ENCODE data around the gene TTLL7.

The TTLL7 gene

DNA sequence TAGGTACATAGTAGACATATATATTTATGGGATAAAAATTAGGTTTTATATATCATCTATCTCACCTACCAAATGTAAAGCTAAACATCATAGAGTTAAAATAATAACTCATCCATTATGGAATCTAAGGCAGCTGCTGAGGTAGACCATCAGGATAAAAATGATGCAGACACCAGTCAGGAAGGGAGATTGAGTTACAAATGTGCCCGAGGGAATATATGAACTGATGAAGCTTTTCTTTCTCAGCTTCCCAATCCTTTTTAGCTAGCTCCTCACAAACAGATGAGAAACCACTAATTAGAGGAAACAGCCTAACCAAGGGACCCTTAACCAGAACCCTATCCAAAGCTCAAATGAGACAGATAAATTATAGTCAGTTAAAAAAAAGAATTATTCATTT lies 20.9 kb downstream of the TTLL7 start:
- Histone ChIP-seq H3K27me3 (ENCODE audit: insufficient read depth, low read length) (no peaks in the 10 kb centered on the region), H3K27ac (ENCODE audit: low read depth, low read length, poor library complexity, severe bottlenecking) (no peak overlapping the region), H3K79me2 (ENCODE audit: insufficient read depth, low read length) (no peaks in the 10 kb centered on the region), H3K36me3 (ENCODE audit: insufficient read depth, low read length) (no peaks in the 10 kb centered on the region), H3K4me1 (ENCODE audit: insufficient read depth, low read length, severe bottlenecking) (no peaks in the 10 kb centered on the region), H3K9me2 (ENCODE audit: low read depth, low read length) (no peaks in the 10 kb centered on the region; the same call in 1 of the 2 replicates), H3F3A (ENCODE audit: insufficient read depth, low read length) (no peaks in the 10 kb centered on the region), H3K4me2 (ENCODE audit: low read length) (no peak overlapping the region), H3K9ac (ENCODE audit: low read length) (no peak overlapping the region), H4K20me1 (ENCODE audit: insufficient read depth, low read length) (no peaks in the 10 kb centered on the region), H2AFZ (ENCODE audit: low read length) (no peak overlapping the region), H3K9me3 (ENCODE audit: low read length) (no peaks in the 10 kb centered on the region), H3K4me3 (ENCODE audit: low read depth, low read length, poor library complexity, severe bottlenecking) (no peak overlapping the region)
- TF ChIP-seq, protein P1, sequence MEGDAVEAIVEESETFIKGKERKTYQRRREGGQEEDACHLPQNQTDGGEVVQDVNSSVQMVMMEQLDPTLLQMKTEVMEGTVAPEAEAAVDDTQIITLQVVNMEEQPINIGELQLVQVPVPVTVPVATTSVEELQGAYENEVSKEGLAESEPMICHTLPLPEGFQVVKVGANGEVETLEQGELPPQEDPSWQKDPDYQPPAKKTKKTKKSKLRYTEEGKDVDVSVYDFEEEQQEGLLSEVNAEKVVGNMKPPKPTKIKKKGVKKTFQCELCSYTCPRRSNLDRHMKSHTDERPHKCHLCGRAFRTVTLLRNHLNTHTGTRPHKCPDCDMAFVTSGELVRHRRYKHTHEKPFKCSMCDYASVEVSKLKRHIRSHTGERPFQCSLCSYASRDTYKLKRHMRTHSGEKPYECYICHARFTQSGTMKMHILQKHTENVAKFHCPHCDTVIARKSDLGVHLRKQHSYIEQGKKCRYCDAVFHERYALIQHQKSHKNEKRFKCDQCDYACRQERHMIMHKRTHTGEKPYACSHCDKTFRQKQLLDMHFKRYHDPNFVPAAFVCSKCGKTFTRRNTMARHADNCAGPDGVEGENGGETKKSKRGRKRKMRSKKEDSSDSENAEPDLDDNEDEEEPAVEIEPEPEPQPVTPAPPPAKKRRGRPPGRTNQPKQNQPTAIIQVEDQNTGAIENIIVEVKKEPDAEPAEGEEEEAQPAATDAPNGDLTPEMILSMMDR (IDR thresholded peaks at IDR 0.05; ENCODE audit: low read length) = no peak
- no peak for TF ChIP-seq EZH2 (IDR thresholded peaks at IDR 0.05; ENCODE audit: borderline replicate concordance, low read length)

DNA sequence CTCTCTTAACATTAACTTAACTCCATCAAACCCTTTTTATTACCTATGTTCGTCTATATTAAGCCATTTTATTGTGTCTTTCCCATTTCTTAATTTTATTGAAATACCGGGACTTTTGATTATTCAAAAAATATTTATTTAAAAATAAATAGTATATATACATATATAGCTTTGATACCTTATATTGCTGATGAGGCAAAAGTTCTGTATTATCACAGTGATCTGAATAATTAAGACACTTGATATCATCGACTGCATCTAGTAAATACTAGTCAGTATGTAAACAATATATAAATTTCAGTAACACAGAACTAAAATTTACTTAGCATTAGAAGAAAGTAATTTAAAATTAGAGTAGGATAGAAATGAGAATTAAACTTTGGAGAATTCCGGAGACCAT lies 22.0 kb downstream of the TTLL7 start:
- TF ChIP-seq, protein P1 (IDR thresholded peaks at IDR 0.05; ENCODE audit: low read length) = no peak
- TF ChIP-seq EZH2 (IDR thresholded peaks at IDR 0.05; ENCODE audit: borderline replicate concordance, low read length) = no peak
- Histone ChIP-seq H3K79me2 (ENCODE audit: insufficient read depth, low read length) (no peaks in the 10 kb centered on the region), H3K36me3 (ENCODE audit: insufficient read depth, low read length) (no peaks in the 10 kb centered on the region)

DNA sequence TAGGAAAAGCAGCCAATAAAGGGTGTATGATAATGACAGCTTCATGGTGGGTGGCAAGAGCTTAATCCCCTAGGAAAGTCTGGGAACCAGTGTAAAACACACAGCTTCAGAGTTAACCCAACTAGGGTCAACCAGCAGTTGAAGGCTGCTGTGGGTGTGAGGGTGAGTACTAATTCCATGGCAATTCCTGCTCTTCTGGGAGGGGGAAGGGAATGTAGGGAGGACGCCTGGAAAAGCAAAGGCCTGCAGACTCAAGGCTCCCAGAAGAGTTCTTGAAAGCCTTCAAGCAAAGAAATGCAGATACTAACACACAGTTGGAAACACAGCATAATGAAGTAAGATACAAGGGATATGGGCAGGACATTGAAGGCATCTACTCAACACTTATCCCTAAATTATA lies 28.1 kb downstream of the TTLL7 start:
- H3F3A ChIP-seq (ENCODE audit: insufficient read depth, low read length) = no peaks in the 10 kb centered on the region
- H3K4me3 ChIP-seq (ENCODE audit: low read depth, low read length, poor library complexity, severe bottlenecking) = no peak overlapping the region
- no peak overlapping the region for H3K9ac ChIP-seq (ENCODE audit: low read length)
- no peaks in the 10 kb centered on the region for H3K27me3 ChIP-seq (ENCODE audit: insufficient read depth, low read length)
- no peaks in the 10 kb centered on the region for H4K20me1 ChIP-seq (ENCODE audit: insufficient read depth, low read length)
- no peaks in the 10 kb centered on the region for H3K36me3 ChIP-seq (ENCODE audit: insufficient read depth, low read length)
- H3K9me3 ChIP-seq (ENCODE audit: low read length) = no peaks in the 10 kb centered on the region
- H3K9me2 ChIP-seq (ENCODE audit: low read depth, low read length) = no peaks in the 10 kb centered on the region; the same call in 1 of the 2 replicates
- H3K27ac ChIP-seq (ENCODE audit: low read depth, low read length, poor library complexity, severe bottlenecking) = no peak overlapping the region
- no peak overlapping the region for H3K4me2 ChIP-seq (ENCODE audit: low read length)
- no peaks in the 10 kb centered on the region for H3K79me2 ChIP-seq (ENCODE audit: insufficient read depth, low read length)
- no peak for TF ChIP-seq EZH2 (IDR thresholded peaks at IDR 0.05; ENCODE audit: borderline replicate concordance, low read length)
- TF ChIP-seq, protein P1 (IDR thresholded peaks at IDR 0.05; ENCODE audit: low read length) = no peak
- H2AFZ ChIP-seq (ENCODE audit: low read length) = no peak overlapping the region
- no peaks in the 10 kb centered on the region for H3K4me1 ChIP-seq (ENCODE audit: insufficient read depth, low read length, severe bottlenecking)

More for the DNA sequence above, 22.0 kb downstream of the TTLL7 start:
- H3K9me2 ChIP-seq (ENCODE audit: low read depth, low read length) = no peaks in the 10 kb centered on the region; the same call in 1 of the 2 replicates
- no peaks in the 10 kb centered on the region for H3K4me1 ChIP-seq (ENCODE audit: insufficient read depth, low read length, severe bottlenecking)
- H3K4me3 ChIP-seq (ENCODE audit: low read depth, low read length, poor library complexity, severe bottlenecking) = no peak overlapping the region
- H3F3A ChIP-seq (ENCODE audit: insufficient read depth, low read length) = no peaks in the 10 kb centered on the region
- no peaks in the 10 kb centered on the region for H4K20me1 ChIP-seq (ENCODE audit: insufficient read depth, low read length)
- H3K9me3 ChIP-seq (ENCODE audit: low read length) = no peaks in the 10 kb centered on the region
- H2AFZ ChIP-seq (ENCODE audit: low read length) = no peak overlapping the region
- H3K9ac ChIP-seq (ENCODE audit: low read length) = no peak overlapping the region
- no peaks in the 10 kb centered on the region for H3K27me3 ChIP-seq (ENCODE audit: insufficient read depth, low read length)
- H3K27ac ChIP-seq (ENCODE audit: low read depth, low read length, poor library complexity, severe bottlenecking) = no peak overlapping the region
- H3K4me2 ChIP-seq (ENCODE audit: low read length) = no peak overlapping the region
